HCT116 (cell line): Measurements from ENCODE around the gene WHRN. TPM values are rescaled to one million over a fixed set of nuclear protein-coding genes. Genes with fewer than 3 reads are reported as not detected.

Source experiments
- ATAC-seq: fragments of 200-7000 bp; cut with Tn5 transposase; 2 replicates; pipeline ENCODE4 v1.9.1; 2020; ENCODE audit warnings: mild to moderate bottlenecking, moderate library complexity
- BruUV-seq: library from RNA; stranded (reverse); fragments of 400-500 nt; replicated peaks from 2 replicates; lab custom pipeline; 2021; lab: Mats Ljungman, UMichigan
- CTCF ChIA-PET: fragments of 300-600 bp; sonication (Branson Sonifier 250); formaldehyde crosslinking; loops from one replicate; lab custom pipeline; 2021; ENCODE audit warnings: antibody characterized with exemption; lab: Charles Lee
- POLR2A ChIA-PET: fragments of 300-600, 350-600 bp; sonication (Branson Sonifier 250); formaldehyde crosslinking; loops from one replicate; lab custom pipeline; 2021; ENCODE audit warnings: antibody characterized with exemption; lab: Charles Lee
- RAD21 ChIA-PET, 2 experiments: fragments of 300-600 bp; sonication (Branson Sonifier 250); formaldehyde crosslinking; loops; one replicate each; lab custom pipeline; 2023; ENCODE audit warnings: low total read pairs in 2 of 2; ENCODE audit not compliant: uncharacterized antibody in 2 of 2, unreplicated experiment in 2 of 2, low non-redundant PET in 1 of 2; lab: Charles Lee
- DNase-seq: peaks from one replicate; pipeline ENCODE4 v3.0.0-alpha.2; 2010; ENCODE audit warnings: low read depth, low spot score
- H2AFZ ChIP-seq: fragments of 200-600 bp; shearing (Covaris generic), sonication (generic); 2 replicates; pipeline ENCODE4 v1.6.1; 2017; ENCODE audit warnings: low read depth, mixed run types, mixed read lengths, antibody characterized with exemption, low read length; ENCODE audit not compliant: poor library complexity, severe bottlenecking
- H3K27ac ChIP-seq: 2 replicates; pipeline ENCODE4 v1.5.1; 2012; ENCODE audit warnings: low read depth, low read length
- H3K27me3 ChIP-seq: fragments of 200-600 bp; sonication (generic); 2 replicates; pipeline ENCODE4 v1.6.1; 2016; ENCODE audit warnings: mixed run types, low read length, mixed read lengths; ENCODE audit not compliant: insufficient read depth
- H3K36me3 ChIP-seq, 2 experiments: fragments of 200-500 bp in 1 of 2; fragments of 200-600 bp in 1 of 2; sonication (Bioruptor generic) in 1 of 2; sonication (generic) in 1 of 2; 2 replicates each; pipeline versions ENCODE4 v1.5.1 to v1.6.1; 2014 to 2016; ENCODE audit warnings: low read length in 2 of 2, inconsistent platforms in 1 of 2, mixed read lengths in 1 of 2, mixed run types in 1 of 2; ENCODE audit not compliant: insufficient read depth in 2 of 2, control insufficient read depth in 1 of 2
- H3K4me1 ChIP-seq, 2 experiments: fragments of 200-600 bp in 1 of 2; sonication (generic) in 1 of 2; 2 replicates each; pipeline versions ENCODE4 v1.5.1 to v1.6.1; 2012 to 2017; ENCODE audit warnings: low read length in 2 of 2, inconsistent platforms in 1 of 2, mild to moderate bottlenecking in 1 of 2, mixed read lengths in 1 of 2, mixed run types in 1 of 2, moderate library complexity in 1 of 2; ENCODE audit not compliant: insufficient read depth in 2 of 2, control insufficient read depth in 1 of 2
- H3K4me2 ChIP-seq: fragments of 200-600 bp; sonication (generic); 2 replicates; pipeline ENCODE4 v1.6.1; 2017; ENCODE audit warnings: mixed run types, low read length, mixed read lengths
- H3K4me3 ChIP-seq, 2 experiments: fragments of 200-600 bp in 1 of 2; sonication (generic) in 1 of 2; replicated peaks in 1 of 2; 2 replicates each; pipeline ENCODE4 v1.5.1; 2011 to 2016; ENCODE audit warnings: low read length in 2 of 2, control low read depth in 1 of 2, low read depth in 1 of 2, mild to moderate bottlenecking in 1 of 2, mixed read lengths in 1 of 2, mixed run types in 1 of 2
- H3K79me2 ChIP-seq: fragments of 200-600 bp; sonication (generic); 2 replicates; pipeline ENCODE4 v1.6.1; 2017; ENCODE audit warnings: mild to moderate bottlenecking, mixed run types, low read length, moderate library complexity, mixed read lengths; ENCODE audit not compliant: insufficient read depth
- H3K9ac ChIP-seq: fragments of 200-600 bp; sonication (generic); 2 replicates; pipeline ENCODE4 v1.6.1; 2016; ENCODE audit warnings: low read length, mixed read lengths
- H3K9me2 ChIP-seq: fragments of 200-600 bp; sonication (generic), shearing (Covaris generic); 2 replicates; pipeline ENCODE4 v1.6.1; 2017; ENCODE audit warnings: mixed run types, mild to moderate bottlenecking, moderate library complexity; ENCODE audit not compliant: insufficient read depth
- H3K9me3 ChIP-seq, 2 experiments: fragments of 200-500 bp in 1 of 2; fragments of 200-600 bp in 1 of 2; sonication (Bioruptor generic) in 1 of 2; sonication (generic) in 1 of 2; 2 replicates each; pipeline ENCODE4 v1.6.1; 2014 to 2017; ENCODE audit warnings: low read length in 2 of 2, mixed read lengths in 2 of 2, inconsistent platforms in 1 of 2, low read depth in 1 of 2, mild to moderate bottlenecking in 1 of 2, mixed run types in 1 of 2, moderate library complexity in 1 of 2; ENCODE audit not compliant: control insufficient read depth in 1 of 2, insufficient read depth in 1 of 2
- H4K20me1 ChIP-seq: fragments of 200-600 bp; sonication (generic), shearing (Covaris generic); 2 replicates; pipeline ENCODE4 v1.6.1; 2017; ENCODE audit warnings: mixed run types, mild to moderate bottlenecking, moderate library complexity; ENCODE audit not compliant: insufficient read depth
- CEBPB ChIP-seq: IDR thresholded peaks from 2 replicates; pipeline ENCODE4 v1.6.1; 2012; ENCODE audit warnings: low read depth
- CTCF ChIP-seq, 3 experiments: fragments of 200-600 bp in 1 of 3; sonication (generic) in 1 of 3; IDR thresholded peaks in 2 of 3; conservative IDR thresholded peaks in 1 of 3; 2 replicates each; pipeline ENCODE4 v1.5.1; 2012 to 2017; ENCODE audit warnings: low read depth in 2 of 3, low read length in 2 of 3, antibody characterized with exemption in 1 of 3, borderline replicate concordance in 1 of 3, control low read depth in 1 of 3, mild to moderate bottlenecking in 1 of 3, mixed read lengths in 1 of 3, mixed run types in 1 of 3, moderate library complexity in 1 of 3; ENCODE audit not compliant: insufficient read depth in 1 of 3
- RAD21 ChIP-seq: IDR thresholded peaks from 2 replicates; pipeline ENCODE4 v1.6.1; 2012; ENCODE audit warnings: low read depth, mild to moderate bottlenecking
- REST ChIP-seq: IDR thresholded peaks from 2 replicates; pipeline ENCODE4 v1.6.1; 2012; ENCODE audit warnings: low read depth
- intact Hi-C: fragments of 100-400 bp; cut with micrococcal nuclease; formaldehyde crosslinking; loops from 2 replicates; pipeline ENCODE4 v1.10.0; 2022
- total RNA-seq: library from RNA; stranded (reverse); gene quantifications from one replicate; pipeline ENCODE4 v1.2.1, GENCODE V29; 2021; ENCODE audit not compliant: unreplicated experiment

Gene WHRN
- total RNA-seq, 1 experiment from 2014 or later: 12.8 TPM

GRCh38 chr9:114507726-114508125 lies 2.5 kb upstream of the WHRN start:
- Histone ChIP-seq H3K79me2 (no peaks in the 10 kb centered on the region; the same call in 1 of the 2 replicates), H3K4me3 (no peak overlapping the region), H3K9ac (no peak overlapping the region), H3K9me3 (no peaks in the 10 kb centered on the region), H3K27me3 (peaks cover 23% of the 10 kb centered on the region), H3K27ac (no peak overlapping the region), H3K9me2 (no peaks in the 10 kb centered on the region), H3K36me3 (no peaks in the 10 kb centered on the region), H3K4me2 (no peak overlapping the region), H2AFZ (no peak overlapping the region), H3K4me1 (peaks cover 4 to 33% of the 10 kb centered on the region in 2 experiments; a peak in 3 of 4 replicates), H4K20me1 (no peaks in the 10 kb centered on the region)
- peak; percentile 71 for TF ChIP-seq RAD21
- TF ChIP-seq REST: no peak
- peak; percentile 50 to 59 (median 56); a peak in 5 of 6 replicates for TF ChIP-seq CTCF (IDR thresholded peaks at IDR 0.05 in 2 of 3, conservative IDR thresholded peaks at IDR 0.05 in 1 of 3; ENCODE audit: borderline replicate concordance in 1 of 3, insufficient read depth in 1 of 3, low read depth in 2 of 3, low read length in 2 of 3)
- TF ChIP-seq CEBPB: no peak
- intact Hi-C loops: loop anchor here (1.0 to 5.0 kb wide), 2 partner anchors 73 to 80 kb away; partner anchors contain the start of gene ATP6V1G1
- DNase-seq (no peak), ATAC-seq (peak; percentile 26; the same call in 1 of the 2 replicates)
- ChIA-PET POLR2A (no interaction called here), RAD21 (interaction anchor here in 1 of 2 experiments (1.2 kb wide), 1 partner anchor 146 kb away, joined by 3 read pairs; no protein-coding TSS in a partner anchor), CTCF (interaction anchor here (1.0 to 2.4 kb wide), 4 partner anchors 21 to 146 kb away, joined by 3 to 6 read pairs (median 4); no protein-coding TSS in a partner anchor)
- no TSS peak for BruUV-seq
